Measurements from ENCODE around the gene ARHGEF12. TPM values are rescaled to one million over a fixed set of nuclear protein-coding genes. Genes with fewer than 3 reads are reported as not detected.

Gene ARHGEF12
- total RNA-seq, 4 donors from 2014 or later: 64.4 to 108 (median 88.3) TPM

DNA sequence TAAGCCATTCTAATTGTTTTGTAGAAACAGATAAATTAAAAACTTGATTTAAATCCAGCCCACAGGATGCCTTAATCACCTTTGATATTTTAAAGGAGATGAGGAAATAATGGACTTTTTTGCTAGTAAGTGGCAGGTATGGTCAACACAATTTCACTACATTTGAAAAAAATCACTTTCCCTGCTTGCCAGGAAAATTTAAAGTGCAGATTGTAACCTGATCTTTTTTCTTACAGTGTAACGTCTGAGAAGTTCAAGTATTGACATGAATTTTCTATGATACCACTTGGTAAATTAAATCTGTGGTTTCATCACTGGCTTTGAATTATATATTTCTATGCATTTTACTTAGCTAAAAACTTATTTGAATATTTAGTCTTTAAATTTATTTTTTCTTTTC lies 65.3 kb downstream of the ARHGEF12 start:
- no peak for TF ChIP-seq CTCF (IDR thresholded peaks at IDR 0.05; ENCODE audit: low read depth)

- TF ChIP-seq CTCF (IDR thresholded peaks at IDR 0.05; ENCODE audit: low read depth): no peak
Measured at GRCh38 chr11:120403966-120404365, 67.8 kb downstream of the ARHGEF12 start.

- TF ChIP-seq CTCF (IDR thresholded peaks at IDR 0.05; ENCODE audit: low read depth): no peak
Measured at GRCh38 chr11:120404495-120404894, 68.3 kb downstream of the ARHGEF12 start.

DNA sequence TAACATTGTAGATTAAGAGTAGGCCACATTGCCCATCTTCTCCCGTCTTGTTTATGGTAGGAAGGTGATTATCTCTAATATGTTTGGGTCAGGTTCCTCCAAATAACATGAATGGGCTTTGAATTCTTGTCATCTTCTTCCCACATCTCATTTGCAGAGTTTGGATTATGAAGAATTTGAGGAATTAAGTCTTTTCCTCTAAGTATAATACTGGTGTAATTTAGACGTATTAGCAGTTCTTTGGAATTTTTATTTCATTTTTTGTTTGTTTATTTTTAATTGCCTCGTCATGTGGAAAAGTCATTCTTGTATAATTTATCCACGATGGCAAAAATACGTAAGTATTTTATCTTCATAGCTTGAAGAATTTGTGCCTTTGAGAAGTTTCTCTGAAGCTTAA lies 73.4 kb downstream of the ARHGEF12 start:
- TF ChIP-seq CTCF (IDR thresholded peaks at IDR 0.05; ENCODE audit: low read depth): no peak

DNA sequence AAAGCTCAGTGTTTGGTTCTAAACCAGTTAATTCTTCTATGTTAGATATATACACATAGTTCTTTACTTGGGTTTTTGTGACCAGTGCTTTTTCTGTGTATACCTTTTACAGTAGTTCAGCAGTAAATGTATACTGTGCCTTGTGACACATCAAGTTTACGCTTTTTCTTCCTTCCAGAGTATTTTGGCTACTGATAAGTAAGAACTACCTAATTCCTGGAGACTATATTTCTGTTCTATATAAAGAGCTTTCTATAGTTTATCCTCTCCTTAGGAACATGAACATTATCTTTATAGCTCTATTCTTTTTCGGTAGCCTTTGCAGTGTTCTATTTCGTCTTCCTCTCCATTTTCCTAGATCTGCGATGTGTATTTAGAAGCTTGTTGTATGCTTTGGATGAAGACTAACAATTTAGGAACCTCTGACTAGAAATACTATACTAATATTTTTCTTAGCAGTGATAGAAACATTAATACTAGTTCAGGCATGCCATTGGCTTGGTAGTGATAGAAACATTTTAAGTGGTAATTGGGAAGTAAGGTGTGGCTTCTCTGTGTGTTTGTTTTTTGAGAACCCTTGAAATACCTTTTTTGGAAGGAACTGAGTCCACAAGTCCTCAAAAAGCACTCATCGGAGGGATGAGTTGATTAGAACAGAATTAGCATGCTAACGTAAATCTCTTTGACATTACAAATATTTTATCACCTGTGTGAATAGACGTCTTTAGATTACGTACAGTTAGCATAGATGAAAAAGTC lies 74.6 kb downstream of the ARHGEF12 start:
- no peak for TF ChIP-seq CTCF (IDR thresholded peaks at IDR 0.05; ENCODE audit: low read depth)

GRCh38 chr11:120413480-120413879 lies 77.3 kb downstream of the ARHGEF12 start:
- TF ChIP-seq CTCF (IDR thresholded peaks at IDR 0.05; ENCODE audit: low read depth): no peak

- no peak for TF ChIP-seq CTCF (IDR thresholded peaks at IDR 0.05; ENCODE audit: low read depth)
Measured at GRCh38 chr11:120420572-120420971, 84.4 kb downstream of the ARHGEF12 start.

All from subcutaneous adipose tissue (tissue), 4 donors.